K562 (cell line): Measurements from ENCODE around the gene ZNF26. TPM values are rescaled to one million over a fixed set of nuclear protein-coding genes. Genes with fewer than 3 reads are reported as not detected.

Experiments used
- ATF6 ChIP-seq: sonication (generic); formaldehyde crosslinking; IDR thresholded peaks from 2 replicates; pipeline ENCODE4 v1.4.0; 2020; ENCODE audit warnings: mild to moderate bottlenecking, missing genetic modification reagents
- KDM5B ChIP-seq: fragments of 200-600 bp; sonication (generic); IDR thresholded peaks from 2 replicates; pipeline ENCODE4 v1.6.1; 2012; ENCODE audit warnings: low read depth, mild to moderate bottlenecking, moderate library complexity, low read length, control low read depth, inconsistent platforms; ENCODE audit not compliant: insufficient replicate concordance
- MGA ChIP-seq: fragments of 450-650 bp; IDR thresholded peaks from 2 replicates; pipeline ENCODE4 v1.6.1; 2016; ENCODE audit warnings: mild to moderate bottlenecking, moderate library complexity
- NBN ChIP-seq: fragments of 450-650 bp; IDR thresholded peaks from 2 replicates; pipeline ENCODE4 v1.6.1; 2016; ENCODE audit warnings: low read depth, mild to moderate bottlenecking
- PML ChIP-seq: IDR thresholded peaks from 2 replicates; pipeline ENCODE4 v1.6.1; 2012; ENCODE audit warnings: low read length, inconsistent platforms
- RCOR1 ChIP-seq, 2 experiments: IDR thresholded peaks; 2 replicates each; pipeline ENCODE4 v1.6.1; 2012; ENCODE audit warnings: low read depth in 2 of 2, low read length in 2 of 2, borderline replicate concordance in 1 of 2, improper control_type of control experiment in 1 of 2
- SOX6 ChIP-seq: fragments of 450-650 bp; IDR thresholded peaks from 2 replicates; pipeline ENCODE4 v1.6.1; 2014; ENCODE audit warnings: mild to moderate bottlenecking
- SRSF1 ChIP-seq: fragments of 200-400 bp; formaldehyde crosslinking; IDR thresholded peaks from 2 replicates; pipeline ENCODE4 v1.6.1; 2017; ENCODE audit warnings: mild to moderate bottlenecking, low read depth, low read length, moderate library complexity
- SRSF3 ChIP-seq: fragments of 200-400 bp; formaldehyde crosslinking; IDR thresholded peaks from 2 replicates; pipeline ENCODE4 v1.6.1; 2016; ENCODE audit warnings: mild to moderate bottlenecking, low read length, moderate library complexity; ENCODE audit not compliant: insufficient read depth
- TRIM28 ChIP-seq: fragments of 450-650 bp; IDR thresholded peaks from 2 replicates; pipeline ENCODE4 v1.6.1; 2017
- ZKSCAN1 ChIP-seq: fragments of 150-350 bp; IDR thresholded peaks from 2 replicates; pipeline ENCODE4 v1.6.1; 2016; ENCODE audit warnings: low read depth, low read length
- ZNF121 ChIP-seq: sonication (generic); formaldehyde crosslinking; conservative IDR thresholded peaks from 2 replicates; pipeline ENCODE4 v1.8.0; 2022; ENCODE audit warnings: missing genetic modification reagents
- ZNF165 ChIP-seq: fragments of 250-450 bp; sonication (Bioruptor Pico); IDR thresholded peaks from 2 replicates; pipeline ENCODE4 v1.4.0; 2020; ENCODE audit warnings: borderline replicate concordance
- ZNF76 ChIP-seq: fragments of 250-450 bp; sonication (Bioruptor Pico); IDR thresholded peaks from 2 replicates; pipeline ENCODE4 v1.4.0; 2020; ENCODE audit warnings: mild to moderate bottlenecking, moderate library complexity, borderline replicate concordance
- polyA plus RNA-seq, 8 experiments: library from polyadenylated mRNA; depleted of rRNA in 4 of 8; stranded (reverse) in 5 of 8; unstranded in 3 of 8; fragments of >200 nt; fragmentation: Nextera tagmentation in 2 of 8; fragmentation: Illumina TruSeq in 1 of 8; extraction: Ambion mirVana in 2 of 8; extraction: Trizol in 1 of 8; gene quantifications; 2 replicates each; pipeline versions ENCODE4 v1.2.1 to v1.2.3, GENCODE V29; 2011 to 2014; ENCODE audit warnings: inconsistent platforms in 1 of 8, missing spikeins in 1 of 8
- total RNA-seq, 7 experiments: library from RNA; depleted of rRNA in 6 of 7; stranded (reverse); fragments of >200 nt in 6 of 7; fragmentation: Illumina TruSeq in 2 of 7; extraction: Trizol in 2 of 7; gene quantifications; 2 replicates each; pipeline versions ENCODE4 v1.2.1 to v1.2.3, GENCODE V29; 2011 to 2021; ENCODE audit warnings: low replicate concordance in 1 of 7

ZNF26 gene
- total and polyA plus RNA-seq, 9 of the 15 experiments (the other 6 are each of a cell fraction or from before 2014, with no cell fraction given) = 1.2 to 14.1 (median 8.0) TPM

GRCh38 chr12:133037207-133038005 is 51.2 kb downstream of the ZNF26 start, which contains the start of gene ZNF84 (continued):
- peak; percentile 54 for TF ChIP-seq KDM5B
- no peak for TF ChIP-seq ZNF76 (CRISPR knock-in tag)
- peak in 1 of 2 experiments; percentile 23; a peak in 1 of 4 replicates for TF ChIP-seq RCOR1 (IDR thresholded peaks at IDR 0.05; ENCODE audit: borderline replicate concordance in 1 of 2, low read depth in 2 of 2, low read length in 2 of 2)
- no peak for TF ChIP-seq NBN
- 0 out of 2 replicates have a peak, but pooled peaks have one; percentile 10 for TF ChIP-seq ZNF121
- TF ChIP-seq SOX6 = peak; percentile 86
- TF ChIP-seq TRIM28 = no peak; the same call in 1 of the 2 replicates
- no peak for TF ChIP-seq SRSF3
- peak; percentile 15; the same call in 1 of the 2 replicates for TF ChIP-seq ZNF165 (CRISPR knock-in tag)
- 0 out of 2 replicates have a peak, but pooled peaks have one; percentile 34 for TF ChIP-seq ZKSCAN1
- TF ChIP-seq ATF6 (CRISPR knock-in tag) = peak; percentile 33; the same call in 1 of the 2 replicates
- TF ChIP-seq MGA = peak; percentile 92
- peak; percentile 85; the same call in 1 of the 2 replicates for TF ChIP-seq SRSF1
- no peak for TF ChIP-seq PML
